GM12874 (cell line): ENCODE measurements around the gene MGRN1.

Source experiments
- TF ChIP-seq, protein P1 (sequence below): IDR thresholded peaks from 2 replicates; pipeline ENCODE4 v1.5.1; 2011; ENCODE audit warnings: low read depth, mild to moderate bottlenecking, control low read depth, low read length, moderate library complexity; ENCODE audit not compliant: insufficient read depth

The MGRN1 gene

GRCh38 chr16:4624015-4624826 is at the start of gene MGRN1:
TSS of gene MGRN1 (plus strand) at chr16:4624826. CDS start at chr16:4624961, 135 bp downstream.
- TF ChIP-seq, protein P1, sequence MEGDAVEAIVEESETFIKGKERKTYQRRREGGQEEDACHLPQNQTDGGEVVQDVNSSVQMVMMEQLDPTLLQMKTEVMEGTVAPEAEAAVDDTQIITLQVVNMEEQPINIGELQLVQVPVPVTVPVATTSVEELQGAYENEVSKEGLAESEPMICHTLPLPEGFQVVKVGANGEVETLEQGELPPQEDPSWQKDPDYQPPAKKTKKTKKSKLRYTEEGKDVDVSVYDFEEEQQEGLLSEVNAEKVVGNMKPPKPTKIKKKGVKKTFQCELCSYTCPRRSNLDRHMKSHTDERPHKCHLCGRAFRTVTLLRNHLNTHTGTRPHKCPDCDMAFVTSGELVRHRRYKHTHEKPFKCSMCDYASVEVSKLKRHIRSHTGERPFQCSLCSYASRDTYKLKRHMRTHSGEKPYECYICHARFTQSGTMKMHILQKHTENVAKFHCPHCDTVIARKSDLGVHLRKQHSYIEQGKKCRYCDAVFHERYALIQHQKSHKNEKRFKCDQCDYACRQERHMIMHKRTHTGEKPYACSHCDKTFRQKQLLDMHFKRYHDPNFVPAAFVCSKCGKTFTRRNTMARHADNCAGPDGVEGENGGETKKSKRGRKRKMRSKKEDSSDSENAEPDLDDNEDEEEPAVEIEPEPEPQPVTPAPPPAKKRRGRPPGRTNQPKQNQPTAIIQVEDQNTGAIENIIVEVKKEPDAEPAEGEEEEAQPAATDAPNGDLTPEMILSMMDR = peak; percentile 94

DNA sequence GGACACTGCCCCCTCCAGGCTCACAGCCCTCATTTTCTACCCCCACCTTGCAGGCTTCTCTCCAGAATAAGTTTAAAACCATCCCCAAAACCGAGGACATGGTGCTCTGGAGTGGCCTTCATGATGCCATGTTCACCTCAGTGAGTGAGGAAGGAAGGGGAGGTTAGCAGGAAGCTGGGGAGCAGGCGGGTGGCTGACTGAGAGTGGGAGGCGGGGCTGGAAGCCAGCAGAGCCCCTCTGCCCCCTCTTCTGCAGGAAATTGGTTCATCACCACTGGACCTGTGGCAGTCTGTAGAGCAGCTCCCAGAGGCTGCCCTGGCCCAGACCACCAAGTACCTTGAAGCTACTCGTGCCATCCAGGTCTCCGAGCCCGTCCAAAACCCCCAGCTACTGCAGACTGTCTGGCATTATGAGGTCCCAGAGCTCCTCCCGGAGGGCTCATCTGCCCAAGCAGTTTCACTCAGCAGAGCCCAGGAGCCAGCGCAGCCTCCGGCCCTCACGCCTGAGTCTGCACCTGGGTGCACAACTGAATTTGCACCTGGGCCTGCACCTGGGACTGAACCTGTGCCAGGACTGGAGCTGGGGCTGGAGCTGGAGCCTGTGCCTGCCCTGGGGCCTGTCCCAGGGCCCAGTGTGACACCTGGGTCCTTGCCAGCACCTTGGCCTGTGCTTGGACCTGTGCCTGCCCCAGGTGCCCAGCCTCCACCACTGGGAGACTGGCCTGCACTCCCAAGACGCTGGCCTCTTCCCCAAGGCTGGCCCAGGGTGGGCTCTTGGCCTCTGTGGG is 49.5 kb upstream of the MGRN1 start:
- TF ChIP-seq, protein P1 = 0 out of 2 replicates have a peak, but pooled peaks have one; percentile 7

- TF ChIP-seq, protein P1 = no peak
Measured at GRCh38 chr16:4576008-4576407, 48.6 kb upstream of the MGRN1 start.

GRCh38 chr16:4578961-4579530 is 45.6 kb upstream of the MGRN1 start:
- TF ChIP-seq, protein P1 = no peak

- TF ChIP-seq, protein P1 = no peak
Measured at GRCh38 chr16:4580250-4580649, 44.4 kb upstream of the MGRN1 start.

GRCh38 chr16:4583906-4584305 is 40.7 kb upstream of the MGRN1 start:
- TF ChIP-seq, protein P1 = no peak

DNA sequence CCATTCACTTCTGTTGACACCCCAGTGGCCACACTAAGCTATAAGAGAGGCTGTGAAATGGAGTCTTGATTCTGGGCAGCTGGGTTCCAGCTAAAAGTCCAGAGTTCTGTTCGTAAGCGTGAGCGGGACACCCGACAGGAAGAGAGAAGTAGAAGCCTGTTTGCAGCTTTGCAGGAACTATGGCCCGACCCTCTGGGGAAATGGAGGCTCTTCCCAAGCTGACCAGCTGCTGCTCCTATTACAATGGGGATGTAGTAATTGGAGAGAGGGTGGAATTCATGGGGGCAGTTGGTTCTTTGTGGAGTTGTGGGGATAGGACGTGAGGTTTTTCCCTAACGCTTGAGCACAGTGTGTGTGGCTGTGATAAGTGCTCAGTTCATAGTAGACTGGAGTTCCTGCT is 38.3 kb upstream of the MGRN1 start:
- TF ChIP-seq, protein P1 = no peak
